Loucy (cell line): ENCODE results near the gene COG2.

Experiments used
- EZH2phosphoT487 ChIP-seq: fragments of 200-600 bp; IDR thresholded peaks from 2 replicates; pipeline ENCODE4 v1.6.1; 2018; ENCODE audit warnings: antibody characterized with exemption, mild to moderate bottlenecking, moderate library complexity, borderline replicate concordance
- TF ChIP-seq, protein P1 (sequence below): fragments of 200-600 bp; sonication (generic); conservative IDR thresholded peaks from 2 replicates; pipeline ENCODE4 v1.5.1; 2014; ENCODE audit warnings: mild to moderate bottlenecking, antibody characterized with exemption, low read length

- TF ChIP-seq, protein P1, sequence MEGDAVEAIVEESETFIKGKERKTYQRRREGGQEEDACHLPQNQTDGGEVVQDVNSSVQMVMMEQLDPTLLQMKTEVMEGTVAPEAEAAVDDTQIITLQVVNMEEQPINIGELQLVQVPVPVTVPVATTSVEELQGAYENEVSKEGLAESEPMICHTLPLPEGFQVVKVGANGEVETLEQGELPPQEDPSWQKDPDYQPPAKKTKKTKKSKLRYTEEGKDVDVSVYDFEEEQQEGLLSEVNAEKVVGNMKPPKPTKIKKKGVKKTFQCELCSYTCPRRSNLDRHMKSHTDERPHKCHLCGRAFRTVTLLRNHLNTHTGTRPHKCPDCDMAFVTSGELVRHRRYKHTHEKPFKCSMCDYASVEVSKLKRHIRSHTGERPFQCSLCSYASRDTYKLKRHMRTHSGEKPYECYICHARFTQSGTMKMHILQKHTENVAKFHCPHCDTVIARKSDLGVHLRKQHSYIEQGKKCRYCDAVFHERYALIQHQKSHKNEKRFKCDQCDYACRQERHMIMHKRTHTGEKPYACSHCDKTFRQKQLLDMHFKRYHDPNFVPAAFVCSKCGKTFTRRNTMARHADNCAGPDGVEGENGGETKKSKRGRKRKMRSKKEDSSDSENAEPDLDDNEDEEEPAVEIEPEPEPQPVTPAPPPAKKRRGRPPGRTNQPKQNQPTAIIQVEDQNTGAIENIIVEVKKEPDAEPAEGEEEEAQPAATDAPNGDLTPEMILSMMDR = no peak
- no peak for TF ChIP-seq EZH2phosphoT487
Measured at GRCh38 chr1:230614121-230614520, 28.2 kb upstream of the COG2 start.
